Neural cell (in vitro differentiated cells): Measurements from ENCODE around the gene MCAT. TPM values are rescaled to one million over a fixed set of nuclear protein-coding genes. Genes with fewer than 3 reads are reported as not detected.

Experiments used
- H2AFZ ChIP-seq: fragments of 200-600, 300-800 bp; sonication (generic), shearing (Covaris generic); 2 replicates; pipeline ENCODE4 v1.6.0; 2014; ENCODE audit warnings: low read depth, mild to moderate bottlenecking, antibody characterized with exemption, low read length, moderate library complexity
- H3F3A ChIP-seq: fragments of 200-600 bp; shearing (Covaris generic); 2 replicates; pipeline ENCODE4 v1.6.1; 2016; ENCODE audit warnings: mild to moderate bottlenecking, moderate library complexity, mixed read lengths, antibody characterized with exemption, low read length; ENCODE audit not compliant: insufficient read depth, poor library complexity, severe bottlenecking
- H3K27ac ChIP-seq: fragments of 200-600, 300-800 bp; sonication (generic), shearing (Covaris generic); 2 replicates; pipeline ENCODE4 v1.5.1; 2014; ENCODE audit warnings: mild to moderate bottlenecking, low read length, moderate library complexity
- H3K27me3 ChIP-seq: fragments of 300-800, 200-600 bp; sonication (generic), shearing (Covaris generic); 2 replicates; pipeline ENCODE4 v1.6.0; 2014; ENCODE audit warnings: mild to moderate bottlenecking, low read depth, low read length, moderate library complexity; ENCODE audit not compliant: insufficient read depth
- H3K36me3 ChIP-seq: fragments of 300-800, 200-600 bp; sonication (generic), shearing (Covaris generic); 2 replicates; pipeline ENCODE4 v1.5.1; 2014; ENCODE audit warnings: mild to moderate bottlenecking, antibody characterized with exemption, low read length, moderate library complexity; ENCODE audit not compliant: insufficient read depth
- H3K4me2 ChIP-seq: fragments of 300-800, 200-600 bp; sonication (generic), shearing (Covaris generic); 2 replicates; pipeline ENCODE4 v1.6.0; 2014; ENCODE audit warnings: mild to moderate bottlenecking, low read length
- H3K4me3 ChIP-seq: fragments of 300-800, 200-600 bp; sonication (generic), shearing (Covaris generic); 2 replicates; pipeline ENCODE4 v1.5.1; 2014; ENCODE audit warnings: mild to moderate bottlenecking, low read length, moderate library complexity
- H3K79me2 ChIP-seq: fragments of 200-600 bp; shearing (Covaris generic); replicated peaks from 2 replicates; pipeline ENCODE4 v1.6.0; 2014; ENCODE audit warnings: mild to moderate bottlenecking, low read length, moderate library complexity; ENCODE audit not compliant: insufficient read depth
- H3K9ac ChIP-seq: fragments of 300-800, 200-600 bp; sonication (generic), shearing (Covaris generic); 2 replicates; pipeline ENCODE4 v1.6.1; 2016; ENCODE audit warnings: mild to moderate bottlenecking, low read length, mixed read lengths
- H3K9me2 ChIP-seq: fragments of 200-600 bp; shearing (Covaris generic); 2 replicates; pipeline ENCODE4 v1.6.1; 2016; ENCODE audit warnings: mild to moderate bottlenecking, low read length, mixed read lengths; ENCODE audit not compliant: insufficient read depth
- H3K9me3 ChIP-seq: fragments of 200-600, 300-800 bp; sonication (generic), shearing (Covaris generic); 2 replicates; pipeline ENCODE4 v1.6.1; 2016; ENCODE audit warnings: mild to moderate bottlenecking, mixed run types, low read length, moderate library complexity, mixed read lengths
- H4K20me1 ChIP-seq: fragments of 200-600 bp; shearing (Covaris generic); 2 replicates; pipeline ENCODE4 v1.6.1; 2016; ENCODE audit warnings: mild to moderate bottlenecking, mixed run types; ENCODE audit not compliant: insufficient read depth
- CTCF ChIP-seq: fragments of 450-650 bp; IDR thresholded peaks from 2 replicates; pipeline ENCODE4 v1.5.1; 2014; ENCODE audit warnings: antibody characterized with exemption, mild to moderate bottlenecking, moderate library complexity; ENCODE audit not compliant: poor library complexity, severe bottlenecking
- EP300 ChIP-seq: fragments of 450-650 bp; conservative IDR thresholded peaks from 2 replicates; pipeline ENCODE4 v1.6.1; 2014; ENCODE audit warnings: antibody characterized with exemption, mild to moderate bottlenecking, moderate library complexity; ENCODE audit not compliant: poor library complexity, severe bottlenecking
- EZH2 ChIP-seq: fragments of 200-600, 300-800 bp; shearing (Covaris generic), sonication (generic); IDR thresholded peaks from 2 replicates; pipeline ENCODE4 v1.6.1; 2014; ENCODE audit warnings: antibody characterized with exemption, low read length, borderline replicate concordance, mild to moderate bottlenecking; ENCODE audit not compliant: insufficient read depth, poor library complexity, severe bottlenecking
- MXI1 ChIP-seq: fragments of 450-650 bp; conservative IDR thresholded peaks from 2 replicates; pipeline ENCODE4 v1.6.1; 2014; ENCODE audit warnings: antibody characterized with exemption, mild to moderate bottlenecking; ENCODE audit not compliant: poor library complexity, severe bottlenecking
- POLR2AphosphoS5 ChIP-seq: IDR thresholded peaks from 2 replicates; pipeline ENCODE4 v1.6.1; 2012
- RAD21 ChIP-seq: fragments of 450-650 bp; conservative IDR thresholded peaks from 2 replicates; pipeline ENCODE4 v1.6.1; 2014; ENCODE audit warnings: antibody characterized with exemption, mild to moderate bottlenecking, moderate library complexity
- REST ChIP-seq: IDR thresholded peaks from 2 replicates; pipeline ENCODE4 v1.6.1; 2012; ENCODE audit warnings: borderline replicate concordance
- SMC3 ChIP-seq: fragments of 450-650 bp; conservative IDR thresholded peaks from 2 replicates; pipeline ENCODE4 v1.6.1; 2014; ENCODE audit warnings: antibody characterized with exemption, mild to moderate bottlenecking, moderate library complexity; ENCODE audit not compliant: poor library complexity
- TAF1 ChIP-seq: IDR thresholded peaks from 2 replicates; pipeline ENCODE4 v1.6.1; 2012; ENCODE audit warnings: low read depth
- polyA plus RNA-seq: library from polyadenylated mRNA; depleted of rRNA; stranded (reverse); fragments of >200 nt; gene quantifications from 2 replicates; pipeline ENCODE4 v1.2.3, GENCODE V29; 2014

Gene MCAT
- polyA plus RNA-seq, 1 donor from 2014 or later: 46.8 TPM

- TF ChIP-seq EZH2: no peak
- no peak for TF ChIP-seq CTCF
- no peak for TF ChIP-seq POLR2AphosphoS5
- no peak for TF ChIP-seq REST
- no peak for TF ChIP-seq SMC3
- no peak for TF ChIP-seq TAF1
- no peak for TF ChIP-seq MXI1
- no peak for TF ChIP-seq RAD21
- TF ChIP-seq EP300: no peak
- H3K9ac ChIP-seq: no peak overlapping the region
- no peak overlapping the region for H2AFZ ChIP-seq
- H3K4me2 ChIP-seq: no peak overlapping the region
- H3K36me3 ChIP-seq: no peaks in the 10 kb centered on the region
- no peaks in the 10 kb centered on the region for H3K27me3 ChIP-seq
- no peak overlapping the region for H3K4me3 ChIP-seq
- H3K9me2 ChIP-seq: no peaks in the 10 kb centered on the region
- H4K20me1 ChIP-seq: no peaks in the 10 kb centered on the region
- H3K79me2 ChIP-seq: no peaks in the 10 kb centered on the region
- H3F3A ChIP-seq: no peaks in the 10 kb centered on the region
- H3K9me3 ChIP-seq: no peaks in the 10 kb centered on the region
- no peak overlapping the region for H3K27ac ChIP-seq
Observed at GRCh38 chr22:43100225-43100624, 43.0 kb downstream of the MCAT start.

GRCh38 chr22:43099095-43099494 lies 44.1 kb downstream of the MCAT start:
- Histone ChIP-seq H3K9me3 (no peaks in the 10 kb centered on the region), H4K20me1 (no peaks in the 10 kb centered on the region), H3K27me3 (no peaks in the 10 kb centered on the region), H3K79me2 (no peaks in the 10 kb centered on the region), H3F3A (no peaks in the 10 kb centered on the region), H3K4me2 (no peak overlapping the region), H3K9me2 (no peaks in the 10 kb centered on the region), H3K4me3 (no peak overlapping the region), H3K9ac (no peak overlapping the region), H2AFZ (no peak overlapping the region), H3K36me3 (no peaks in the 10 kb centered on the region), H3K27ac (no peak overlapping the region)
- TF ChIP-seq EP300 (no peak), CTCF (no peak), RAD21 (no peak), EZH2 (no peak), SMC3 (no peak), POLR2AphosphoS5 (no peak), TAF1 (no peak), REST (no peak), MXI1 (no peak)
